Mesenchymal stem cell (in vitro differentiated cells and primary cell): Measurements from ENCODE around the gene SNRPA.

Experiments used
- DNase-seq: peaks from one replicate; pipeline ENCODE4 v3.0.0-alpha.2; 2013
- H2AFZ ChIP-seq: one replicate; pipeline ENCODE4 v1.6.1; 2013; ENCODE audit warnings: low read depth, mild to moderate bottlenecking, control low read depth, inconsistent platforms, low read length, moderate library complexity
- H2AK5ac ChIP-seq: 2 replicates; pipeline ENCODE4 v1.6.1; 2013; ENCODE audit warnings: low read length, moderate library complexity, mild to moderate bottlenecking, inconsistent platforms; ENCODE audit not compliant: severe bottlenecking
- H2BK120ac ChIP-seq: one replicate; pipeline ENCODE4 v1.6.1; 2013; ENCODE audit warnings: low read depth, mild to moderate bottlenecking, inconsistent platforms, low read length, moderate library complexity
- H2BK12ac ChIP-seq, 2 experiments: one replicate each; pipeline ENCODE4 v1.6.1; 2013; ENCODE audit warnings: inconsistent platforms in 2 of 2, low read length in 2 of 2, mild to moderate bottlenecking in 2 of 2, moderate library complexity in 2 of 2, control low read depth in 1 of 2
- H2BK15ac ChIP-seq: one replicate; pipeline ENCODE4 v1.6.1; 2013; ENCODE audit warnings: mild to moderate bottlenecking, low read depth, inconsistent platforms; ENCODE audit not compliant: poor library complexity, severe bottlenecking
- H2BK5ac ChIP-seq: 2 replicates; pipeline ENCODE4 v1.6.1; 2013; ENCODE audit warnings: low read depth, mild to moderate bottlenecking, low read length, control low read depth, inconsistent platforms; ENCODE audit not compliant: poor library complexity, severe bottlenecking
- H3K14ac ChIP-seq, 2 experiments: one replicate each; pipeline ENCODE4 v1.6.1; 2013; ENCODE audit warnings: inconsistent platforms in 2 of 2, low read length in 2 of 2, control low read depth in 1 of 2, mild to moderate bottlenecking in 1 of 2, moderate library complexity in 1 of 2
- H3K18ac ChIP-seq, 2 experiments: one replicate each; pipeline ENCODE4 v1.6.1; 2013; ENCODE audit warnings: inconsistent platforms in 2 of 2, low read length in 2 of 2, control low read depth in 1 of 2, low read depth in 1 of 2, mild to moderate bottlenecking in 1 of 2
- H3K23ac ChIP-seq, 2 experiments: one replicate each; pipeline ENCODE4 v1.6.1; 2013; ENCODE audit warnings: inconsistent platforms in 2 of 2, low read length in 2 of 2, mild to moderate bottlenecking in 2 of 2, moderate library complexity in 2 of 2, control low read depth in 1 of 2
- H3K27ac ChIP-seq: 2 replicates; pipeline ENCODE4 v1.5.1; 2013; ENCODE audit warnings: mild to moderate bottlenecking, moderate library complexity, low read length, control low read depth, inconsistent platforms; ENCODE audit not compliant: poor library complexity, severe bottlenecking
- H3K27me3 ChIP-seq, 2 experiments: 2 replicates each; pipeline versions ENCODE4 v1.6.1 to v1.7.0; 2013; ENCODE audit warnings: low read length in 2 of 2, mild to moderate bottlenecking in 2 of 2, moderate library complexity in 2 of 2, control low read depth in 1 of 2, inconsistent platforms in 1 of 2; ENCODE audit not compliant: control insufficient read depth in 1 of 2, insufficient read depth in 1 of 2
- H3K36me3 ChIP-seq, 2 experiments: 2 replicates each; pipeline versions ENCODE4 v1.6.1 to v1.7.0; 2013; ENCODE audit warnings: low read length in 2 of 2, control low read depth in 1 of 2, inconsistent platforms in 1 of 2, low read depth in 1 of 2, mild to moderate bottlenecking in 1 of 2; ENCODE audit not compliant: insufficient read depth in 2 of 2, control insufficient read depth in 1 of 2
- H3K4ac ChIP-seq, 2 experiments: one replicate each; pipeline ENCODE4 v1.6.1; 2013; ENCODE audit warnings: inconsistent platforms in 2 of 2, low read length in 2 of 2, mild to moderate bottlenecking in 2 of 2, moderate library complexity in 2 of 2, control low read depth in 1 of 2, low read depth in 1 of 2
- H3K4me1 ChIP-seq: 2 replicates; pipeline ENCODE4 v1.6.1; 2013; ENCODE audit warnings: low read depth, low read length, control low read depth; ENCODE audit not compliant: control insufficient read depth, insufficient read depth
- H3K4me2 ChIP-seq: 2 replicates; pipeline ENCODE4 v1.6.1; 2013; ENCODE audit warnings: low read length, mild to moderate bottlenecking, inconsistent platforms; ENCODE audit not compliant: poor library complexity, severe bottlenecking
- H3K4me3 ChIP-seq, 2 experiments: 2 replicates each; pipeline versions ENCODE4 v1.5.1 to v1.7.0; 2013; ENCODE audit warnings: low read length in 2 of 2, mild to moderate bottlenecking in 2 of 2, control low read depth in 1 of 2, low read depth in 1 of 2; ENCODE audit not compliant: insufficient read depth in 1 of 2
- H3K79me1 ChIP-seq: replicated peaks from 2 replicates; pipeline ENCODE4 v1.6.1; 2013; ENCODE audit warnings: mild to moderate bottlenecking, control low read depth, low read length, inconsistent platforms; ENCODE audit not compliant: poor library complexity, severe bottlenecking
- H3K9ac ChIP-seq: 2 replicates; pipeline ENCODE4 v1.7.0; 2013; ENCODE audit warnings: mild to moderate bottlenecking, low read length, moderate library complexity
- H3K9me3 ChIP-seq: 2 replicates; pipeline ENCODE4 v1.7.0; 2013; ENCODE audit warnings: mild to moderate bottlenecking, low read length; ENCODE audit not compliant: control insufficient read depth
- H4K8ac ChIP-seq: one replicate; pipeline ENCODE4 v1.6.1; 2013; ENCODE audit warnings: inconsistent platforms, mild to moderate bottlenecking, low read length, moderate library complexity
- H4K91ac ChIP-seq: one replicate; pipeline ENCODE4 v1.6.1; 2013; ENCODE audit warnings: mild to moderate bottlenecking, low read length, inconsistent platforms
- WGBS: methylation state at CpG from one replicate; pipeline ENCODE4 v1.1.7; 2013; ENCODE audit warnings: mixed read lengths; 5-methylcytosine and 5-hydroxymethylcytosine counted together

Gene SNRPA

GRCh38 chr19:40778706-40779284 lies 27.8 kb downstream of the SNRPA start:
- Histone ChIP-seq H2BK5ac (no peak overlapping the region), H2BK15ac (peak overlapping the region; percentile 0)
- 8% methylated on average over 7 of the region's 7 CpGs for WGBS

GRCh38 chr19:40780582-40780981 lies 29.6 kb downstream of the SNRPA start:
- H3K4me3 ChIP-seq: no peak overlapping the region
- H3K9ac ChIP-seq: no peak overlapping the region
- peaks cover 15% of the 10 kb centered on the region for H3K79me1 ChIP-seq
- H3K14ac ChIP-seq: no peak overlapping the region
- DNase-seq: no peak
- no peak overlapping the region for H4K8ac ChIP-seq
- H3K27me3 ChIP-seq: no peaks in the 10 kb centered on the region
- no peaks in the 10 kb centered on the region for H3K9me3 ChIP-seq
- no peak overlapping the region for H3K27ac ChIP-seq
- H2AK5ac ChIP-seq: no peak overlapping the region
- H3K4me1 ChIP-seq: peaks cover 6% of the 10 kb centered on the region
- no peak overlapping the region for H2AFZ ChIP-seq
- 92% methylated on average over 5 of the region's 5 CpGs for WGBS
- H2BK12ac ChIP-seq: no peak overlapping the region
- H3K4me2 ChIP-seq: no peak overlapping the region
- H2BK120ac ChIP-seq: no peak overlapping the region
- peaks cover 9 to 13% of the 10 kb centered on the region in 2 experiments for H3K36me3 ChIP-seq
- H3K18ac ChIP-seq: no peak overlapping the region
- no peak overlapping the region for H2BK5ac ChIP-seq
- no peak overlapping the region for H4K91ac ChIP-seq
- no peak overlapping the region for H2BK15ac ChIP-seq
- no peak overlapping the region for H3K4ac ChIP-seq
- H3K23ac ChIP-seq: no peak overlapping the region

More at GRCh38 chr19:40778706-40779284, 27.8 kb downstream of the SNRPA start:
- no peak for DNase-seq
- Histone ChIP-seq H3K36me3 (peaks cover 1 to 4% of the 10 kb centered on the region in 2 experiments), H3K4me1 (peaks cover 9% of the 10 kb centered on the region), H3K14ac (no peak overlapping the region), H2BK120ac (no peak overlapping the region), H3K4ac (peak overlapping the region in 1 of 2 experiments; percentile 3), H3K9ac (peak overlapping the region; percentile 94), H4K8ac (peak overlapping the region; percentile 66), H3K9me3 (no peaks in the 10 kb centered on the region), H3K4me2 (peak overlapping the region; percentile 57), H2BK12ac (no peak overlapping the region), H4K91ac (no peak overlapping the region), H3K23ac (no peak overlapping the region), H3K18ac (peak overlapping the region; percentile 0 to 50), H3K79me1 (peaks cover 14% of the 10 kb centered on the region), H3K27me3 (no peaks in the 10 kb centered on the region), H3K4me3 (peak overlapping the region; percentile 85 to 86), H3K27ac (peak overlapping the region; percentile 90), H2AK5ac (peak overlapping the region; percentile 40), H2AFZ (no peak overlapping the region)

- no peak overlapping the region for H2BK5ac ChIP-seq
- H2BK120ac ChIP-seq: no peak overlapping the region
- no peak overlapping the region for H4K8ac ChIP-seq
- no peak overlapping the region for H3K27ac ChIP-seq
- DNase-seq: no peak
- H3K4me2 ChIP-seq: no peak overlapping the region
- H2AFZ ChIP-seq: no peak overlapping the region
- H2AK5ac ChIP-seq: no peak overlapping the region
- peaks cover 5% of the 10 kb centered on the region for H3K4me1 ChIP-seq
- H2BK15ac ChIP-seq: no peak overlapping the region
- peaks cover 15% of the 10 kb centered on the region for H3K79me1 ChIP-seq
- no peak overlapping the region for H3K18ac ChIP-seq
- H3K27me3 ChIP-seq: no peaks in the 10 kb centered on the region
- no peak overlapping the region for H3K4me3 ChIP-seq
- no peak overlapping the region for H3K9ac ChIP-seq
- no peak overlapping the region for H3K14ac ChIP-seq
- no peak overlapping the region for H4K91ac ChIP-seq
- no peaks in the 10 kb centered on the region for H3K9me3 ChIP-seq
- WGBS: 99% methylated on average over 5 of the region's 7 CpGs
- no peak overlapping the region for H3K23ac ChIP-seq
- H3K36me3 ChIP-seq: peaks cover 12 to 15% of the 10 kb centered on the region in 2 experiments
- no peak overlapping the region for H2BK12ac ChIP-seq
- no peak overlapping the region for H3K4ac ChIP-seq
Measured at GRCh38 chr19:40781140-40781539, 30.1 kb downstream of the SNRPA start.

GRCh38 chr19:40783711-40784110 lies 32.7 kb downstream of the SNRPA start:
- no peak overlapping the region for H4K91ac ChIP-seq
- H3K9ac ChIP-seq: no peak overlapping the region
- H2BK5ac ChIP-seq: no peak overlapping the region
- H4K8ac ChIP-seq: no peak overlapping the region
- H3K18ac ChIP-seq: no peak overlapping the region
- H3K9me3 ChIP-seq: no peaks in the 10 kb centered on the region
- no peaks in the 10 kb centered on the region for H3K27me3 ChIP-seq
- H2BK120ac ChIP-seq: no peak overlapping the region
- H3K27ac ChIP-seq: no peak overlapping the region
- no peak overlapping the region for H2AFZ ChIP-seq
- no peak overlapping the region for H2BK15ac ChIP-seq
- H3K36me3 ChIP-seq: peaks cover 15 to 27% of the 10 kb centered on the region in 2 experiments
- no peak overlapping the region for H3K4me3 ChIP-seq
- no peak overlapping the region for H3K14ac ChIP-seq
- peaks cover 1% of the 10 kb centered on the region for H3K4me1 ChIP-seq
- H3K79me1 ChIP-seq: peaks cover 15% of the 10 kb centered on the region
- DNase-seq: no peak
- H2AK5ac ChIP-seq: no peak overlapping the region
- WGBS: 95% methylated on average over 7 of the region's 14 CpGs
- no peak overlapping the region for H3K23ac ChIP-seq
- H2BK12ac ChIP-seq: no peak overlapping the region
- H3K4ac ChIP-seq: no peak overlapping the region
- no peak overlapping the region for H3K4me2 ChIP-seq
